Lower leg skin (tissue), 3 donors: ENCODE data around the gene ATAD3C.

Experiments
- POLR2A ChIP-seq, 2 donors: fragments of 450-650 bp; IDR thresholded peaks; one replicate each; pipeline ENCODE4 v1.6.1; 2016 to 2017; ENCODE audit warnings: antibody characterized with exemption in 2 of 2, mild to moderate bottlenecking in 1 of 2, moderate library complexity in 1 of 2
- TF ChIP-seq, protein P1 (sequence below), 3 donors: fragments of 450-650 bp; IDR thresholded peaks; one replicate each; pipeline ENCODE4 v1.5.1; 2016; ENCODE audit warnings: antibody characterized with exemption in 3 of 3, mild to moderate bottlenecking in 3 of 3, moderate library complexity in 2 of 3

DNA sequence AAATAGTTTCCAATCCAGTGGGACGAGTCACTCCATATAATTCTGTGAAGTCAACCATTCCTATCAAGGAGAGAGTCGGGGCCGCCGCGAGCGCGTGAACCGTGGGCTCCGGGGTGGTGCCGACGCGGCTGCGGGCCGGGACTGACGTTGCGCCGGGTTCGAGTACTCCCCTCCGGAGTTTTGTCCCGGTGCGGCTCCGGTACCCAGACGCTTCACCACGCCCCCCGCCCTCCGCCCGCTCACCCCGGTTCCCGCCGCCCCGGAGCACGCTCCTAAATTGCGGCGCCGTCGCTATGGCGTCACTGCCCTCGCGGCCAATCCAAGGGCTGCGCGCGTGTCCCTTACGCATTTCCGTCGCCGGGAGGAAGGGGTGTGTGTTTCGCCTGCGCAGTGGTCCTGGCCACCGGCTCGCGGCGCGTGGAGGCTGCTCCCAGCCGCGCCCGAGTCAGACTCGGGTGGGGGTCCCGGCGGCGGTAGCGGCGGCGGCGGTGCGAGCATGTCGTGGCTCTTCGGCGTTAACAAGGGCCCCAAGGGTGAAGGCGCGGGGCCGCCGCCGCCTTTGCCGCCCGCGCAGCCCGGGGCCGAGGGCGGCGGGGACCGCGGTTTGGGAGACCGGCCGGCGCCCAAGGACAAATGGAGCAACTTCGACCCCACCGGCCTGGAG lies 22.0 kb downstream of the ATAD3C start, which contains the start of gene ATAD3B:
- TF ChIP-seq, protein P1, sequence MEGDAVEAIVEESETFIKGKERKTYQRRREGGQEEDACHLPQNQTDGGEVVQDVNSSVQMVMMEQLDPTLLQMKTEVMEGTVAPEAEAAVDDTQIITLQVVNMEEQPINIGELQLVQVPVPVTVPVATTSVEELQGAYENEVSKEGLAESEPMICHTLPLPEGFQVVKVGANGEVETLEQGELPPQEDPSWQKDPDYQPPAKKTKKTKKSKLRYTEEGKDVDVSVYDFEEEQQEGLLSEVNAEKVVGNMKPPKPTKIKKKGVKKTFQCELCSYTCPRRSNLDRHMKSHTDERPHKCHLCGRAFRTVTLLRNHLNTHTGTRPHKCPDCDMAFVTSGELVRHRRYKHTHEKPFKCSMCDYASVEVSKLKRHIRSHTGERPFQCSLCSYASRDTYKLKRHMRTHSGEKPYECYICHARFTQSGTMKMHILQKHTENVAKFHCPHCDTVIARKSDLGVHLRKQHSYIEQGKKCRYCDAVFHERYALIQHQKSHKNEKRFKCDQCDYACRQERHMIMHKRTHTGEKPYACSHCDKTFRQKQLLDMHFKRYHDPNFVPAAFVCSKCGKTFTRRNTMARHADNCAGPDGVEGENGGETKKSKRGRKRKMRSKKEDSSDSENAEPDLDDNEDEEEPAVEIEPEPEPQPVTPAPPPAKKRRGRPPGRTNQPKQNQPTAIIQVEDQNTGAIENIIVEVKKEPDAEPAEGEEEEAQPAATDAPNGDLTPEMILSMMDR (IDR thresholded peaks at IDR 0.05): no peak
- no peak for TF ChIP-seq POLR2A (IDR thresholded peaks at IDR 0.05)
